ENCODE results near the gene MYH6. TPM values are rescaled to one million over a fixed set of nuclear protein-coding genes. Genes with fewer than 3 reads are reported as not detected.
A peak's percentile ranks its signal among the peaks of the same experiment; 100 is the strongest.

The MYH6 gene
- total RNA-seq, 1 donor from 2014 or later = not detected

- Mint-ChIP-seq H3K27ac (ENCODE audit: unreplicated experiment) (no peak overlapping the region), H3K4me1 (ENCODE audit: unreplicated experiment) (no peaks in the 10 kb centered on the region), H3K9me3 (ENCODE audit: unreplicated experiment) (no peaks in the 10 kb centered on the region), H3K36me3 (ENCODE audit: unreplicated experiment) (no peaks in the 10 kb centered on the region), H3K4me3 (ENCODE audit: unreplicated experiment) (no peak overlapping the region), H3K27me3 (ENCODE audit: unreplicated experiment) (peaks cover 9% of the 10 kb centered on the region)
- DNase-seq (ENCODE audit: extremely low spot score, unreplicated experiment) = peak; percentile 36
- TF ChIP-seq CTCF (IDR thresholded peaks at IDR 0.05) = no peak
Measured at GRCh38 chr14:23434488-23435222, 26.6 kb upstream of the MYH6 start.

GRCh38 chr14:23433457-23433856, 25.4 kb upstream of the MYH6 start:
- Mint-ChIP-seq H3K36me3 (ENCODE audit: unreplicated experiment) (no peaks in the 10 kb centered on the region), H3K4me1 (ENCODE audit: unreplicated experiment) (no peaks in the 10 kb centered on the region), H3K4me3 (ENCODE audit: unreplicated experiment) (no peak overlapping the region), H3K27ac (ENCODE audit: unreplicated experiment) (no peak overlapping the region), H3K27me3 (ENCODE audit: unreplicated experiment) (peaks cover 9% of the 10 kb centered on the region), H3K9me3 (ENCODE audit: unreplicated experiment) (no peaks in the 10 kb centered on the region)
- TF ChIP-seq CTCF (IDR thresholded peaks at IDR 0.05) = no peak
- no peak for DNase-seq (ENCODE audit: extremely low spot score, unreplicated experiment)

- no peak for DNase-seq (ENCODE audit: extremely low spot score, unreplicated experiment)
- H3K9me3 Mint-ChIP-seq (ENCODE audit: unreplicated experiment) = no peaks in the 10 kb centered on the region
Measured at GRCh38 chr14:23432946-23433345, 24.9 kb upstream of the MYH6 start.

GRCh38 chr14:23432102-23432925, 24.2 kb upstream of the MYH6 start:
- Mint-ChIP-seq H3K27me3 (ENCODE audit: unreplicated experiment) (peaks cover 9% of the 10 kb centered on the region), H3K36me3 (ENCODE audit: unreplicated experiment) (no peaks in the 10 kb centered on the region), H3K4me1 (ENCODE audit: unreplicated experiment) (no peaks in the 10 kb centered on the region), H3K27ac (ENCODE audit: unreplicated experiment) (no peak overlapping the region), H3K9me3 (ENCODE audit: unreplicated experiment) (no peaks in the 10 kb centered on the region), H3K4me3 (ENCODE audit: unreplicated experiment) (no peak overlapping the region)
- TF ChIP-seq CTCF (IDR thresholded peaks at IDR 0.05) = no peak
- no peak for DNase-seq (ENCODE audit: extremely low spot score, unreplicated experiment)

More at GRCh38 chr14:23432946-23433345, 24.9 kb upstream of the MYH6 start:
- H3K36me3 Mint-ChIP-seq (ENCODE audit: unreplicated experiment) = no peaks in the 10 kb centered on the region
- TF ChIP-seq CTCF (IDR thresholded peaks at IDR 0.05) = no peak
- H3K4me1 Mint-ChIP-seq (ENCODE audit: unreplicated experiment) = no peaks in the 10 kb centered on the region
- H3K4me3 Mint-ChIP-seq (ENCODE audit: unreplicated experiment) = no peak overlapping the region
- H3K27me3 Mint-ChIP-seq (ENCODE audit: unreplicated experiment) = peaks cover 9% of the 10 kb centered on the region
- no peak overlapping the region for H3K27ac Mint-ChIP-seq (ENCODE audit: unreplicated experiment)

GRCh38 chr14:23431486-23431885, 23.4 kb upstream of the MYH6 start:
- Mint-ChIP-seq H3K36me3 (ENCODE audit: unreplicated experiment) (no peaks in the 10 kb centered on the region), H3K4me1 (ENCODE audit: unreplicated experiment) (no peaks in the 10 kb centered on the region), H3K9me3 (ENCODE audit: unreplicated experiment) (no peaks in the 10 kb centered on the region), H3K4me3 (ENCODE audit: unreplicated experiment) (no peak overlapping the region), H3K27me3 (ENCODE audit: unreplicated experiment) (peaks cover 9% of the 10 kb centered on the region), H3K27ac (ENCODE audit: unreplicated experiment) (no peak overlapping the region)
- no peak for TF ChIP-seq CTCF (IDR thresholded peaks at IDR 0.05)
- DNase-seq (ENCODE audit: extremely low spot score, unreplicated experiment) = no peak
